Mammary epithelial cell (primary cell): ENCODE results near the gene KRTAP21-2.

Experiments
- EZH2 ChIP-seq: IDR thresholded peaks from 2 replicates; pipeline ENCODE4 v1.6.1; 2012; ENCODE audit warnings: low read length, inconsistent platforms, borderline replicate concordance
- TF ChIP-seq, protein P1 (sequence below), 2 donors: IDR thresholded peaks in 1 of 2; conservative IDR thresholded peaks in 1 of 2; 2 replicates each; pipeline ENCODE4 v1.5.1; 2011 to 2012; ENCODE audit warnings: inconsistent platforms in 2 of 2, low read length in 2 of 2, mild to moderate bottlenecking in 2 of 2, control low read depth in 1 of 2, low read depth in 1 of 2; ENCODE audit not compliant: insufficient read depth in 1 of 2; ENCODE audit errors: extremely low read depth in 1 of 2

GRCh38 chr21:30710499-30710898 is 36.6 kb downstream of the KRTAP21-2 start:
- TF ChIP-seq, protein P1, sequence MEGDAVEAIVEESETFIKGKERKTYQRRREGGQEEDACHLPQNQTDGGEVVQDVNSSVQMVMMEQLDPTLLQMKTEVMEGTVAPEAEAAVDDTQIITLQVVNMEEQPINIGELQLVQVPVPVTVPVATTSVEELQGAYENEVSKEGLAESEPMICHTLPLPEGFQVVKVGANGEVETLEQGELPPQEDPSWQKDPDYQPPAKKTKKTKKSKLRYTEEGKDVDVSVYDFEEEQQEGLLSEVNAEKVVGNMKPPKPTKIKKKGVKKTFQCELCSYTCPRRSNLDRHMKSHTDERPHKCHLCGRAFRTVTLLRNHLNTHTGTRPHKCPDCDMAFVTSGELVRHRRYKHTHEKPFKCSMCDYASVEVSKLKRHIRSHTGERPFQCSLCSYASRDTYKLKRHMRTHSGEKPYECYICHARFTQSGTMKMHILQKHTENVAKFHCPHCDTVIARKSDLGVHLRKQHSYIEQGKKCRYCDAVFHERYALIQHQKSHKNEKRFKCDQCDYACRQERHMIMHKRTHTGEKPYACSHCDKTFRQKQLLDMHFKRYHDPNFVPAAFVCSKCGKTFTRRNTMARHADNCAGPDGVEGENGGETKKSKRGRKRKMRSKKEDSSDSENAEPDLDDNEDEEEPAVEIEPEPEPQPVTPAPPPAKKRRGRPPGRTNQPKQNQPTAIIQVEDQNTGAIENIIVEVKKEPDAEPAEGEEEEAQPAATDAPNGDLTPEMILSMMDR (conservative IDR thresholded peaks at IDR 0.05 in 1 of 2, IDR thresholded peaks at IDR 0.05 in 1 of 2; ENCODE audit: extremely low read depth in 1 of 2, insufficient read depth in 1 of 2, low read depth in 1 of 2, low read length in 2 of 2), result no peak
- TF ChIP-seq EZH2, result no peak
